Measurements from ENCODE around the gene SHANK1.

DNA sequence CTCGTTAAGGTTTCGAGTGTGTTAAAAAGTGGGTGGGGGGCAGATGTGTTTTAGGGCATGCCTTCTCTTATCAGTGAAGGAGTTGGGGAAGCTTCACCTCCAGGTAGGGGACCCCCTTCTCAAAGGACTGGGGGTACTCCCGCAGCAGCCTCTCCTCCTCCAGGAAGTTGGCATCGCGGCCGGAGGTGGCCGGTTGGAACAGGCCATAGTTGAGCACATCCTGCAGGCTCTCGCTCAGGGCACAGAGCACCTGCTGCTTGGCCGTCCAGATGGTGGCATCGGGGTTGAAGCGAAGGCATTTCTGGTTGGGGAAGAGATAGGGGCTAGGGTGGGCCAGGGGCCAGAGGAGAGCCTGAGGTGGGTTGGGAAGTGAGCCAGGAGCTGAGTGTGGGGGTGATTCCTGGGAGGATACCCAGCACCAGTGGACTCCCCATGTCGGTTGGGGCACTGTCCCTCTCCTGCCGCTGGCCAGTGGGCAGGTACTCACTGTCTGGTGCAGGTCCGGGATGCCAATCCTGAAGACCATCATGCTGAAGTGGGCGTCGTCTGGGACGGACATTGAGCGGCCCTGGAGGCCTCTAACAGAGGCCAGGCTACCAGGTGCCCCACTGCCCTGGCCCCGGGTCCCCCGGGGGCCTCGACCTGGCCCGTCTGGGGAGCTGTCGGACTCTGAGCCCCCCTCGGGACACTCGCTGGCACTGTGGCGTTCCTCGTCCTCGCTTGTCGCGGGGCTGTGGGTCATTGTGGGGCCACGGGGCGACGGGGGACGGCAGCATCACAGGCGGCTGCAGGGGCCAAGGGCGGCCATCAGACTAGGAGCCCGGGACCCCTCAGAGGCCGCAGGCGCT is 3.2 kb downstream of the SHANK1 start:
- no peak for TF ChIP-seq POLR2AphosphoS5 (IDR thresholded peaks at IDR 0.05)
- TF ChIP-seq, protein P1, sequence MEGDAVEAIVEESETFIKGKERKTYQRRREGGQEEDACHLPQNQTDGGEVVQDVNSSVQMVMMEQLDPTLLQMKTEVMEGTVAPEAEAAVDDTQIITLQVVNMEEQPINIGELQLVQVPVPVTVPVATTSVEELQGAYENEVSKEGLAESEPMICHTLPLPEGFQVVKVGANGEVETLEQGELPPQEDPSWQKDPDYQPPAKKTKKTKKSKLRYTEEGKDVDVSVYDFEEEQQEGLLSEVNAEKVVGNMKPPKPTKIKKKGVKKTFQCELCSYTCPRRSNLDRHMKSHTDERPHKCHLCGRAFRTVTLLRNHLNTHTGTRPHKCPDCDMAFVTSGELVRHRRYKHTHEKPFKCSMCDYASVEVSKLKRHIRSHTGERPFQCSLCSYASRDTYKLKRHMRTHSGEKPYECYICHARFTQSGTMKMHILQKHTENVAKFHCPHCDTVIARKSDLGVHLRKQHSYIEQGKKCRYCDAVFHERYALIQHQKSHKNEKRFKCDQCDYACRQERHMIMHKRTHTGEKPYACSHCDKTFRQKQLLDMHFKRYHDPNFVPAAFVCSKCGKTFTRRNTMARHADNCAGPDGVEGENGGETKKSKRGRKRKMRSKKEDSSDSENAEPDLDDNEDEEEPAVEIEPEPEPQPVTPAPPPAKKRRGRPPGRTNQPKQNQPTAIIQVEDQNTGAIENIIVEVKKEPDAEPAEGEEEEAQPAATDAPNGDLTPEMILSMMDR (IDR thresholded peaks at IDR 0.05): no peak

Data from suprapubic skin (tissue), 3 donors.